GM18526 (cell line): ENCODE measurements around the gene TBRG1.

ENCODE experiments used
- POLR2A ChIP-seq: IDR thresholded peaks from 3 replicates; pipeline ENCODE4 v1.6.1; 2011; ENCODE audit not compliant: insufficient read length; ENCODE audit errors: extremely low read depth

Gene TBRG1

GRCh38 chr11:124622531-124623451, at the start of gene TBRG1:
Gene TBRG1 (plus strand): TSS chr11:124622864. CDS start chr11:124623084, 220 bp downstream.
- TF ChIP-seq POLR2A: peak; percentile 94

- no peak for TF ChIP-seq POLR2A
Measured at GRCh38 chr11:124577716-124578427, 44.8 kb upstream of the TBRG1 start.

- TF ChIP-seq POLR2A: no peak
Measured at GRCh38 chr11:124578761-124579160, 43.9 kb upstream of the TBRG1 start.

GRCh38 chr11:124581817-124582216, 40.8 kb upstream of the TBRG1 start:
- TF ChIP-seq POLR2A: no peak

- no peak for TF ChIP-seq POLR2A
Measured at GRCh38 chr11:124582565-124582964, 40.1 kb upstream of the TBRG1 start.

GRCh38 chr11:124583781-124584180, 38.9 kb upstream of the TBRG1 start:
- no peak for TF ChIP-seq POLR2A

GRCh38 chr11:124584681-124585372, 37.8 kb upstream of the TBRG1 start:
- TF ChIP-seq POLR2A: no peak

GRCh38 chr11:124586238-124586860, 36.3 kb upstream of the TBRG1 start:
- TF ChIP-seq POLR2A: no peak

GRCh38 chr11:124591430-124591829, 31.2 kb upstream of the TBRG1 start:
- TF ChIP-seq POLR2A: no peak

GRCh38 chr11:124592627-124593026, 30.0 kb upstream of the TBRG1 start:
- TF ChIP-seq POLR2A: no peak

GRCh38 chr11:124595302-124595701, 27.4 kb upstream of the TBRG1 start:
- no peak for TF ChIP-seq POLR2A

GRCh38 chr11:124597626-124598025, 25.0 kb upstream of the TBRG1 start:
- TF ChIP-seq POLR2A: no peak

GRCh38 chr11:124600621-124601320, 21.9 kb upstream of the TBRG1 start:
- TF ChIP-seq POLR2A: no peak

- TF ChIP-seq POLR2A: no peak
Measured at GRCh38 chr11:124602193-124602592, 20.5 kb upstream of the TBRG1 start.
